ENCODE results near the gene PSD2. TPM values are rescaled to one million over a fixed set of nuclear protein-coding genes. Genes with fewer than 3 reads are reported as not detected.

The PSD2 gene
- total and polyA plus RNA-seq, 2 donors from 2014 or later, result 0.09 to 0.13 TPM

GRCh38 chr5:139839232-139839815 is 43.7 kb downstream of the PSD2 start:
- FAIRE-seq, result no peak
- H3K27ac ChIP-seq (ENCODE audit: low read depth in 2 of 2, low read length in 2 of 2), result no peak overlapping the region

DNA sequence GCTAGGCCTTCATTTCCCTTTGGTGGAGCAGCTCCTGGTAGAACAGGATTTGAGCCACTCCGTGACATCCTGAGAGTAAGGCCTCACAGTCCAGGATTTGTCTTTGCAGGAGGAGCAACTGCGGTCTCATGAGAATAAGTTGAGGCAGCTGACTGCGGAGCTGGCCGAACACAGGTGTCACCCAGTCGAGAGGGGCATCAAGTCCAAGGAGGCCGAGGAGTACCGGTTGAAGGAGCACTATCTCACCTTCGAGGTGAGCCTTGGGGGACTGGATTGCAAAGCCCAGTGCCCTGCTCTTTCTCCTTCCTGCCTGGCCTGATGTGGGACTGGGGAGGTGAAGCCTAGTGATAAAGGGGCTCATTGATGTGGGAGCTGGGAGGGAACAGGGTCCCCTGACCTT is 44.3 kb downstream of the PSD2 start:
- no peak overlapping the region for H3K4me3 ChIP-seq (ENCODE audit: low read length in 3 of 3)
- H3K27me3 ChIP-seq (ENCODE audit: control insufficient read depth, insufficient read depth, low read length), result no peaks in the 10 kb centered on the region
- H3K27ac ChIP-seq (ENCODE audit: low read depth in 2 of 2, low read length in 2 of 2), result no peak overlapping the region
- TF ChIP-seq, protein P1, sequence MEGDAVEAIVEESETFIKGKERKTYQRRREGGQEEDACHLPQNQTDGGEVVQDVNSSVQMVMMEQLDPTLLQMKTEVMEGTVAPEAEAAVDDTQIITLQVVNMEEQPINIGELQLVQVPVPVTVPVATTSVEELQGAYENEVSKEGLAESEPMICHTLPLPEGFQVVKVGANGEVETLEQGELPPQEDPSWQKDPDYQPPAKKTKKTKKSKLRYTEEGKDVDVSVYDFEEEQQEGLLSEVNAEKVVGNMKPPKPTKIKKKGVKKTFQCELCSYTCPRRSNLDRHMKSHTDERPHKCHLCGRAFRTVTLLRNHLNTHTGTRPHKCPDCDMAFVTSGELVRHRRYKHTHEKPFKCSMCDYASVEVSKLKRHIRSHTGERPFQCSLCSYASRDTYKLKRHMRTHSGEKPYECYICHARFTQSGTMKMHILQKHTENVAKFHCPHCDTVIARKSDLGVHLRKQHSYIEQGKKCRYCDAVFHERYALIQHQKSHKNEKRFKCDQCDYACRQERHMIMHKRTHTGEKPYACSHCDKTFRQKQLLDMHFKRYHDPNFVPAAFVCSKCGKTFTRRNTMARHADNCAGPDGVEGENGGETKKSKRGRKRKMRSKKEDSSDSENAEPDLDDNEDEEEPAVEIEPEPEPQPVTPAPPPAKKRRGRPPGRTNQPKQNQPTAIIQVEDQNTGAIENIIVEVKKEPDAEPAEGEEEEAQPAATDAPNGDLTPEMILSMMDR (IDR thresholded peaks at IDR 0.05; ENCODE audit: borderline replicate concordance, extremely low read depth, insufficient read depth), result no peak
- intact Hi-C loops (cut with DNase I), result no loop called here
- no peaks in the 10 kb centered on the region for H3K9me3 ChIP-seq (ENCODE audit: control insufficient read depth in 2 of 3, insufficient read depth in 1 of 3, low read length in 3 of 3)
- no peak overlapping the region for H3K9ac ChIP-seq (ENCODE audit: low read length in 3 of 3)
- no peaks in the 10 kb centered on the region for H3K4me1 ChIP-seq (ENCODE audit: control insufficient read depth in 2 of 3, insufficient read depth in 2 of 3, low read depth in 1 of 3, low read length in 3 of 3)
- no peaks in the 10 kb centered on the region for H3K36me3 ChIP-seq (ENCODE audit: control insufficient read depth in 2 of 3, insufficient read depth in 3 of 3, low read length in 3 of 3)
- no peak for FAIRE-seq
- peak in 1 of 5 donors; percentile 46 for DNase-seq

More at GRCh38 chr5:139839232-139839815, 43.7 kb downstream of the PSD2 start:
- no peaks in the 10 kb centered on the region for H3K36me3 ChIP-seq (ENCODE audit: control insufficient read depth in 2 of 3, insufficient read depth in 3 of 3, low read length in 3 of 3)
- H3K4me1 ChIP-seq (ENCODE audit: control insufficient read depth in 2 of 3, insufficient read depth in 2 of 3, low read depth in 1 of 3, low read length in 3 of 3), result no peaks in the 10 kb centered on the region
- H3K27me3 ChIP-seq (ENCODE audit: control insufficient read depth, insufficient read depth, low read length), result no peaks in the 10 kb centered on the region
- no peaks in the 10 kb centered on the region for H3K9me3 ChIP-seq (ENCODE audit: control insufficient read depth in 2 of 3, insufficient read depth in 1 of 3, low read length in 3 of 3)
- intact Hi-C loops (cut with DNase I), result no loop called here
- no peak overlapping the region for H3K4me3 ChIP-seq (ENCODE audit: low read length in 3 of 3)
- TF ChIP-seq, protein P1 (IDR thresholded peaks at IDR 0.05; ENCODE audit: borderline replicate concordance, extremely low read depth, insufficient read depth), result no peak
- DNase-seq, result peak in 1 of 5 donors; percentile 46
- H3K9ac ChIP-seq (ENCODE audit: low read length in 3 of 3), result no peak overlapping the region

DNA sequence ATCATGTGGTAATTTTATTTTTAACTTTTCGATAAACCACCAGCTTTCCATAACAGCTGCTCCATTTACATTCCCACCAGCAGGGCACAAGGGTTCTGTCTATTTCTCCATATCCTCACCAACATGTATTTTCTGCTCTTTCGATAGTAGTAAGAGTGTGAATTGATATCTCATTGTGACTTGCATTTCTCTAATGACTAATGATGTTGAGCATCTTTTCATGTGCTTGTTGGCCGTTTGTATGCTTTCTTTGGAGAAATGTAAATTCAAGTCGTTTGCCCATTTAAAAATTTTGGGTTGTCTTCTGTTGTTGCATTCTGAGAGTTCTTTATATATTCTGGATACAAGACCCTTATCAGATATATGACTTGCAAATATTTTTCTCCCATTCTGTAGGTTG is 45.9 kb downstream of the PSD2 start:
- Histone ChIP-seq H3K9ac (ENCODE audit: low read length in 3 of 3) (no peak overlapping the region), H3K4me1 (ENCODE audit: control insufficient read depth in 2 of 3, insufficient read depth in 2 of 3, low read depth in 1 of 3, low read length in 3 of 3) (peaks cover 0 to 7% (median 0%) of the 10 kb centered on the region in 3 donors), H3K27ac (ENCODE audit: low read depth in 2 of 2, low read length in 2 of 2) (no peak overlapping the region), H3K9me3 (ENCODE audit: control insufficient read depth in 2 of 3, insufficient read depth in 1 of 3, low read length in 3 of 3) (no peaks in the 10 kb centered on the region), H3K4me3 (ENCODE audit: low read length in 3 of 3) (no peak overlapping the region), H3K36me3 (ENCODE audit: control insufficient read depth in 2 of 3, insufficient read depth in 3 of 3, low read length in 3 of 3) (no peaks in the 10 kb centered on the region), H3K27me3 (ENCODE audit: control insufficient read depth, insufficient read depth, low read length) (no peaks in the 10 kb centered on the region)
- FAIRE-seq, result no peak
- TF ChIP-seq, protein P1 (IDR thresholded peaks at IDR 0.05; ENCODE audit: borderline replicate concordance, extremely low read depth, insufficient read depth), result no peak
- no peak for DNase-seq
- intact Hi-C loops (cut with DNase I), result no loop called here

DNA sequence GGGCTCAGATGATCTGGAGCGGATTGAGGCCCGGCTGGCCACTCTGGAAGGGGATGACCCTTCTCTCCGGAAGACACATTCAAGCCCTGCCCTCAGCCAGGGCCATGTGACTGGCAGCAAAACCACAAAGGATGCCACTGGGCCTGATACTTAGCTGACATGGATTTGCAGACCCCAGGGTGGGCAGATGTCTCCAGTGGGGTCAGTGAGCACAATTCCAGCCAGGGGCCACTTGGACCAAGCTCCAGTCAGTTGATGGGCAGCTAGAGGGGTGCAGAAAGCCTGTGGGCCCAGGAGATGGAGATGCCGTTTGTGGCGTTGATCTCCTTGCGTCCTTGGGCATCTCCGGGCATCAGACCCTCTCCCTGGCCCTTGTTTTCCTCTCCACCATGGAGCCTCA is 46.7 kb downstream of the PSD2 start:
- H3K27ac ChIP-seq (ENCODE audit: low read depth in 2 of 2, low read length in 2 of 2), result no peak overlapping the region
- intact Hi-C loops (cut with DNase I), result no loop called here
- H3K9me3 ChIP-seq (ENCODE audit: control insufficient read depth in 2 of 3, insufficient read depth in 1 of 3, low read length in 3 of 3), result no peaks in the 10 kb centered on the region
- DNase-seq (peak in 1 of 5 donors; percentile 20), FAIRE-seq (no peak)
- TF ChIP-seq, protein P1 (IDR thresholded peaks at IDR 0.05; ENCODE audit: borderline replicate concordance, extremely low read depth, insufficient read depth), result no peak
- H3K36me3 ChIP-seq (ENCODE audit: control insufficient read depth in 2 of 3, insufficient read depth in 3 of 3, low read length in 3 of 3), result no peaks in the 10 kb centered on the region
- H3K4me1 ChIP-seq (ENCODE audit: control insufficient read depth in 2 of 3, insufficient read depth in 2 of 3, low read depth in 1 of 3, low read length in 3 of 3), result peaks cover 0 to 7% (median 0%) of the 10 kb centered on the region in 3 donors
- no peaks in the 10 kb centered on the region for H3K27me3 ChIP-seq (ENCODE audit: control insufficient read depth, insufficient read depth, low read length)
- no peak overlapping the region for H3K4me3 ChIP-seq (ENCODE audit: low read length in 3 of 3)
- H3K9ac ChIP-seq (ENCODE audit: low read length in 3 of 3), result no peak overlapping the region

All from kidney (tissue), 14 donors.